Right kidney (tissue), 1 donor: ENCODE results near the gene NRXN3.

Experiments
- DNase-seq: peaks from one replicate; pipeline ENCODE4 v3.0.0-alpha.2; 2016

NRXN3 gene

DNA sequence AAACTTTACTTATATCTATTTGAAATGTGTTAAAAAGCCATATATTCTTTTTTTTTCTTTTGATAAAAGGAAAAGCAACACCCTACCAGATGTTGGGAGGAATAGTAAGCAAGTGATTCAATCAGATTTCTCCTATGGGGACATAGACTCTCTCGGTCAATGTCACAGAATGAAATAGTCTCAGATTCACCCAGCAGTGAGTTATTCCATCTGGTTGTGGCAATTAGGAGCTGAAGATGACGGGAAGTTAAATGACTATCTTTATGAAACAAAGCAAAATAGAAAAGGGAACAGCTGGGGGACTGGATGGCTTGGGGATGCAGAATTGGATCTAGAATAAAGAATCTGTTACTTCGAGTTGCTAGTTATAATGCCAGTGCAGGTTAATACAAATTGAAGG is 857.0 kb downstream of the NRXN3 start:
- no peak for DNase-seq

DNA sequence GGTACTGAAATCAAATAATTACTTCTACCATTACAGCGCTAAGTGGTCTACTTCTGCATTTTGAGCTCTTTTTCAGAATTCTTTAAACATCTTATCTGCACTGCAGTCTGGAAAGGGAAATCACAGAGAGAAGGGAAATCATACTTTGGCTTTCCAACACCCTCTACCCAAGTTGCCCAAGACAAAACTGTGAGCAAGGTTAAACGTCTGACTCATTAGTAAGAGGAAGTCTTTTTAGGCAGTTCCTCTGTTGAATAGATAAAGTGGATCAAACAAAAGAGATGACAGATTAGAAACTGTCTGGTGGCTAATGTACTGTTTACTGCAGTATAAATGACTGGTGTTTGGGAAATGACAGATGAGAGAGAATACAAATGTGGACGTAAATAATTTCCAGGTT is 858.1 kb downstream of the NRXN3 start:
- DNase-seq, result no peak

DNA sequence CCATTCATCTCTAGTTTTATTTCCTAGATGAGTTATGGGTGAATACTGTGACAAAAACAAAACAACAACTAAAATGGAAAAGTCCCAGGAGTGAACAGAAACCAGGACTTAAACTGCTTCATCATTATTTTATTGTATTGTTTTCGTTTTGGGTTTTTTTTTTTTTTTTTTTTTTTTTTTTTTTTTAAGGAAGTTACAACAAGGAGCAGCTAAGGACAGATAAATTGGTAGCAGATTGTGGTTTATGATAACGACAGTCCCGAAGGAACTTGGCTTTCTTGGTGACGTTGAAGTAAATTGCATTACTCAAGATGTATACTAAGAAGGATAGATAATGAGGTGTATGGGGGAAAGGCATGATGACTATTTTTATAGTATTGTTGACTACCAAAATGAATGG is 866.3 kb downstream of the NRXN3 start:
- DNase-seq, result no peak

DNA sequence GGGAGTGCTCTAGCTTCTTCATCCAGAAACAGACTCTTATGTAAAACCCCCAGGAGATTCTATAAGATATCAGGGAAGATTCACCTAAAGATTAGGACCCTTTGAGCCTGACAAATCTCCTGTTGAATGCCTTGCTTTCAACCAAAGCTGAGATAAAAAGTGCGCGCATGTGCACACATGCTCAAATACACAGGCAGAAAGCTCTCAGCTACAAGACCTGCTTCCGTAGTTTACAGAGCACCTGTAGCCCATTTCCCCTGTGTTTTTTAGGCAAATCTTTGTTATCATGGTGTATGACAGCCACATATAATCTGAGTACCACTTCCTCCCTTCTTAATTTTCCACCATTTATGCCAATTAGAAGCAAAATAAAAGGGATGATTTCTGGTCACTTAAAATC is 866.9 kb downstream of the NRXN3 start:
- DNase-seq, result no peak

DNA sequence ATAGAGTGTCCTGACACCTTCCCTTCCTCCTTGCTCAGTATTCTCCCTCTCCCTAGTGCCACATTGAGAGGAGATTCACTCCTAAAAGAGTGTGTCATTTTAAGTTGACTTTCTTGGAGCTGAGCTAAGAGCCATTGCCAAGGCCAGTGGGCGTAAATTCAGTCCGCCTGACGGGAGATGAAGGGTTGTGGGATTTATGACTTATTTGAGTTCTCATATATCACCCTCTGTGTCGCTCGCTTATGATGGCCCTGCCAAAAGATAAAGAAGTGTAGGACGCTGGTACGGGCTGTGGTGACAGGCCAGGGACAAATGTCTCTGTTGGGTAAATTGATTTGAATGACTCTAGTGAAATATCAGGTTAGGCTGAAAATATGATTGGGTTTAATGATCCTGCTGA is 867.4 kb downstream of the NRXN3 start:
- no peak for DNase-seq

DNA sequence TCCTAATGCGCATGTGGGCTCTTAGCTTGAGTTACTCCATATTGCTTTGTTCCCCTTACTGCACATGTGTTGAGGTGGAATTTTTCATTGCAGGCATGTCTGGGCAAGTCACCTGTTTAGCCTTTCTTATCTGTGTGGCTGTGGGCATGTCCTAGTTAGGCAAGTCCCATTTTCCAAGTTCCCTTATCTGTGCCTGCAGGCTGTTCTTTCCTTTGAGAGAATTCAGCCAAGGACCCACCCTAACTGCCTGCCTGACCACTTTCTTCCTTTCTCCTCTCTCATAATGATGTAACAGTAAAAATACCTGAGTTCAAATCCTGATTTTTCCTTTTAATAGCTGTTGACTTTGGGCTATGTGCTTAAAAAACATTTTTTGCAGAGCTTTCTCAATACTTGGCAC is 870.6 kb downstream of the NRXN3 start:
- no peak for DNase-seq

DNA sequence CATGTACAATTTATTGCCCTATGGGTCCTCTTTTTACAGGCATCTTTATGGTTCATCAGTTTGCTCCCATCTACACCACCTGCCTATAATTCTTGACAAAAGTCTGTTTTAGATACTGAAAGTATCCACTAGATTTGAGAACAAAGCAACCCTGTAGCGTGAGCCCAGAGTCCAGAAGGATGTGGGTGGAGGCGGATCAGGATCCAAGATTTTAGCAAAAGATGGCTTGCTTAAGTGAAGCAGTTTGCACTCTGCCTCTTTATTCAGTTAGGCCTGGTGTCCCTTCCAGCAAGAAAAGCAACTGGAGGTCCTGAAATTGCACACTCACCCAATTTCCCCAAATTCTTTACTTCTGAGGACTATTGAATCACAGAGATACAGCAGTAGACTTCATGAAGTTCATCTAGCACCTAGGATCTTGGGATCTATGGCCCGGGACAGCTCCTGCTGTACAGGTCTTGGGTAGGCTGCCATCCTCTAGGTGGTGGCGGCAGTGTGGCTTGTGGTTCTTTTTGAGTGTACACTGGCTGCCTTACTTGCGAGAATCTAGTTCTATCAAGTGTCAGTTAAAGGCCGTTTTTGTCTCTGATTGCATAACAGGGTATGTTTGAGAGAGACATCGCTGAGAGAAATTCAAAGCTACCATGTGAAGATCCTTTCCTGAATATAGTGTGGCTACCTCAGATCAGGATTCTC is 873.2 kb downstream of the NRXN3 start:
- DNase-seq, result no peak

DNA sequence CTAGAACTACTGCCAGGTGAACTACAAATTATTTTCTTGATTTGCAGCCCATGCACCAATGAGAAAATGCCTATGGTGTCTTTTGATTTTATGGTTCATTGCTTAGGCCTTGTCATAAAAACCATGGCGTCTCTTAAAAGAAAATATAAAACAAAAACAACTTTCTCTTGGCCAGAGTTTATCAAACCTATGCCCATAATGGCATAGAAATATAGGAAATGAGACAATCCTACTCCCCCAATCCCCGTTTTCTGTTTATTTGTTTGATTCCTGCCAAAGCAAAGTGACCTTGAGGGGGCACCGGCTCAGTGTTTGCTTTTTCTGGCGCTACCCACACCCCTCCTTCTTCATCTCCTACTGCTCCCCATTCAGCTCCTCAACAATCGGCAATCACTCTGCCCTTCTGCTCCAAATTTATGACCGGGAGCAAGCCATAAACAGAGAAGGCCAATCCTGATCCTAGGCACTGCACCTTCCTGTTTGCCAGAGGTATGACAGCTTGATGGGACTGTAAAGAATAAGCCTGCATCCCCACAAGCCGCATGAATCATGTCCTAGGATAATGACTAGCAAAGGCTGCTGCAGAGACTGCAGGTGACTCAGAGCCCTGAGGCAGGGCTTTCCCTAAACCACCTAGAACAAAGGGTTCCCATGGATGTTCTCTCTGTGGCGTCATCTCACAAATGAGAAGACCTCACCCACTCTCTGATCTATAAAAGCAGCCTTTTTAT is 874.9 kb downstream of the NRXN3 start:
- no peak for DNase-seq

DNA sequence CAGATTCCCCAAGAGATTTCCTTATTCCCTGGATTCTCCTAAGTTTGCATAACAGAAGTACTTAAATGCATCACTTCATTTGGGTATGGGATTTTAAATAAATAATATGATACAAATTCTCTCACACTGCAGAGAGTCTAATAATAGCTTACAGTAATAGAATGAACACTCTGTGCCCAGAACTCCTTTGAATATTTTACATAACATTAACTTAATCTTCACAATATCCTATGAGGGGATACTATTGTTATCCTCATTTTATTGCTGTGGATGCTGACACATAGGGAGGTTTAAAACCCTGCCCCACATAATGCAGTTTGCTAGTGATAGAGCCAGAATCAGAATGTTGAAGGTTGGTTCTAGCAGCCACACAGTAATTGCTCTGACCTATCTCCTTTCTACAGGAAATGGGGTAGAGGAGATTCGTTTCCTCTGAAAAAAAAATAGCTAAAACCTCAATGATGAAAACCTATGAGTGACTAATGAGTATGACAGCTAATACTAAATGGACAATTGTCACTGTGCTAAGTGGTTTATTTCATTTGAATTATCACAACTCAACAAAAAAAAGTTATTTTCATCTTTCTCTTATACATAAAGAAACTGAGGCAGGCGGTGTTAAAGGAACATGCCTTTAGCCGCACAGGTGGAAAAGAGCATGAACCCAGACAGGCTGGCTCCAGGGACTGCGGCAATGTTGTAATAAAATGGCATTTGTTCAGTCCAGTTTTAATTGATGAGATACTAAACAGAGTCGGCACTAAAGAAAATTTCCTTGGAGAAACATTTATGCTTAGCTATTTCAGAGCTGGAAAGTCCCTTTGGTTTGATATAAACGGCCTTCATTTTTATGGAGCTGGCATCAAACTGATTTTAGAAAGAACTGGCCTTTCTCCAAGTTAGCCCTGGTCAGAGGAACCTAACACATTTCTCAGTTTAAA is 880.9 kb downstream of the NRXN3 start:
- no peak for DNase-seq

DNA sequence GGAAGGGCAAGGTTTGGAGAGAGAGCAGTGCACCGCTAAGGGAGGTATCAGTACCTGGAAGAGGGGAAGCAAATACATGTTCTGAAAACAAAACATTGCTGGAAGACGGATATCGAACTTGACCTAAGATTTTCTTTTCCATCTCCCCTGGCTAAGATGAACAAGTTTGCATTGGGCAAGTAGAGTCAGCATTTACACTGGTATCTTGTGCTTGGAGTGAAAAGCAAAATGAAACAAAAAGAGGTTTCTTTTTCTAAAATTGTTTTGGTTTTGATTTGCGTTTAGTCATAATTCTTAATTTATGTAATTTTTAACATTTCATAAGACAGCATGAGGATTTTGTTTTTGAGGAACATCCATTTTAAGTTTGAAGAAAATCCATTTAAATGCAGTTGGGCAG is 881.6 kb downstream of the NRXN3 start:
- no peak for DNase-seq

DNA sequence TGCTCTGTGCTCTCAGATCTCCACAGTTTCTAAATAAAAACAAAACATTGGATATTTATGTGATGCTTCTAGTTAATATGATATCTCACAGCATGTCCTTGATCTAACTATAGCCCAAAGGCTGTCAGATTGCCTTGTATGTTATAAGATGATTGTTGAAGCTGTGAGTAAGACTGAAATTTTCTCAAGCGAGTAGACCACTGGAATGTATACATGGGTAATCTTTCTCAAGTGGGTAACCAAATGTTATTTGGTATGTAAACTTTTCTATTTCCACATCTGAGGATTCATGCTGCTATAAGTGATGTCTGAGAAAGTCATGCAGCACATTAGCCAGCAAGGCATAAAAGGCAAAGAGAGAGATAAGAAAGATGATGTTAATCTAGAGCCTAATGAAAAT is 886.7 kb downstream of the NRXN3 start:
- no peak for DNase-seq

DNA sequence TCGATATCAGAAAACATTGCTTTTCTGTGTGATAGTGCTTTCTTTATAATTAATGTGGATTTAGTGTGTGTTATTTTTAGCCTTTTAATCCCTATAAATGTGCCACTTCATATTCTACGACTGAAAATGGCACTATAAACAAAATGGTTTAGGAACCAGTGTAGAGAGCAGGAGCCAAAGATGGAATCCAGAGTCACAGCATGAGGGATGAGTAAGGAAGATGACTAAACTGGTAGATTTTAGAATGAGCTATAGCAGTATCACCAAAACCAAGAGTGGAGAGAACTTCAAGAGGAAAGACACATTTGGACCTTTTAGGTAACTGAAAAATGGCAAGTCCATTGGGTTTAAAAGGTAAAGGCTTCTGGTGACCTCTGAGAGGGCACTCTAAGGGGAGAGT is 887.2 kb downstream of the NRXN3 start:
- no peak for DNase-seq

DNA sequence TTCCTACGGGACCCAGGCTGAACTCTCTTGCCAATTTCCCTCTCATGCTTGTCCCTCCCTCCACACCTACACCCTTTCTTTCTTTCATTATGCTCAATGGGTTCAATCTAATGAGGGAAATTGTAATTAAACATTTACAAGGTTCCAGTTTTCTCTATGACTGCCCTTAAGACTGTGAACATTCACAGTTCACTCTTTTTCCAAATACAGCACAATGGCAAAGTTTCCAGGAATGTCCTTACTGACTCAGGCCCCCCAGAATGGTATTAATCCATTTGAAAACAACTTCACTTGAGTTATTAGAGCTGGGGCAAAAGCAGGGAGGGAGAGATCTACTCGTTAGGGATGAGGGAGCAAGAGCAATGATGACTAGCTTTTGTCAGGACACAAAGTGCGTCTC is 892.1 kb downstream of the NRXN3 start:
- DNase-seq, result no peak

DNA sequence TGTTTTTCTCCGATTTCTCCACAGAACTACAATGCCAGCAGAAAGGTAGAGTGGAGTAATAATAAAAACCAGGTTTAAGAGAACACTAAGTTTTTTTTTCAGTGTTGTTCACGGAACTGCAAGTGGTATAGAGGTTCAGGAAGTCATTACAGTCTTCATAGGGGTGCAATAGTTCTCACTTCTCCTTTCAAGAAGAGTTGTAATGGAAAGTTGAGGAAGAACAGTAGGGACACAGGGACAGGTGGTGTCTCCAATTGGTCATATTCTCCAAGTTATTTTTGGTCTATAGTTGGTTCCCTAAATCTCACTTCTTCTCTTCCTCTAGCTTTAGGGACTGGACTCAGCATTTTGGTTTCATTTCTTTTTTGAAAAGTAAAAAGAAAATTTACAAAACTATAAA is 894.0 kb downstream of the NRXN3 start:
- DNase-seq, result no peak

DNA sequence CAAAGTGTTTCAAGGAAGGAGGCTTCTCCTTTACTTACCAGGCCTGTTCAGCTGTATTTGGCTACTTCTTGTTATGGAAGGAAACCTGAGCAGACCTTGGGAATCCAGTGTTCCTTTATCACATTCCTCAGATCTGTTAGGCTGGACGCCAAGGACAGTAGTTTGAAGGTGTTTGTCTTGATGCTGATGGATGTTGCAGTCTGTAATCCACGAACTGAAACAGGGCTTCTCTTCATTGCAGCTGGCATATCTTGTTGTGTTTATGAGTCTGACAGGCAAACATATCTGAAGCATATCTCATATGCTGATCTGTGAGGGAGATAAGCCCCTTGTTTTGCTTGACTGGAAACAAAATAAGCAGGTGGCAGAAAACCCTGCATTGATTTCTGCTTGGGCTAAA is 904.3 kb downstream of the NRXN3 start:
- no peak for DNase-seq

DNA sequence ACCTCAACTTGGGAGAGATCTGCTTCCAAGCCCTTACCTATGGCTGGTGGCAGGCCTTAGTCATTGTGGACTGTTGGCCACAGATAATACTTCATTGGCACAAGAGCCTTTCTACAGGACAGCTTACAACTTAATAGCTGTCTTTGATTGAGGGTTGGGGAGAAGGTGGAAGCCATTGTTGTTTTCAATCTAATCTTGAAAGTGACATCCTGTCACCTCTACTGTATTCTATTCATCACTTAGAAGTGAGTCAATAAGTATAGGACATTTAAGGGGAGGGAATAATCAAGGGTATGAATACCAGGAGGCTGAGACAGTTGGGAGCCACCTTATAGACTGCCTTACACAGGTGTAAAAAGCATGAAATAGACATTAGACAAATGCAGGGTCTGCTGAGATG is 906.3 kb downstream of the NRXN3 start:
- no peak for DNase-seq

DNA sequence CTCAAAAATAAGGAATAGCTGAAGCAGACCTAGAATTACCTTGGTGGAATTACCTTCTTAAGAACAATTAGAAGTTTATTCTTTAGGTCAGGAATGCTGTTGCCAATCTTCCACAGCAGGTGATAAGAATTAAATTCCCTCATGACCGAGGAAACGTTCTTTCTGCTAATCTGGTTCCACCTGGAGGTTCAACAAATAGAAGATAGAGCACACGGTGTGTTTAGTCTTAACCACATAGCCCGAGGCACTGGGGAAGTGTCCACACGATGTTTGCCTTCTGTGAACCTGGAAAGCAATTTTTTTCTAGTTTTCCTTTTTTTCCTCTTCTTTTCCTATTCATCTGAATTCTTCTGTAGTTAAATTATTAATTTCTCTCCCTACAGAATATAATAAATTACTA is 906.9 kb downstream of the NRXN3 start:
- no peak for DNase-seq

DNA sequence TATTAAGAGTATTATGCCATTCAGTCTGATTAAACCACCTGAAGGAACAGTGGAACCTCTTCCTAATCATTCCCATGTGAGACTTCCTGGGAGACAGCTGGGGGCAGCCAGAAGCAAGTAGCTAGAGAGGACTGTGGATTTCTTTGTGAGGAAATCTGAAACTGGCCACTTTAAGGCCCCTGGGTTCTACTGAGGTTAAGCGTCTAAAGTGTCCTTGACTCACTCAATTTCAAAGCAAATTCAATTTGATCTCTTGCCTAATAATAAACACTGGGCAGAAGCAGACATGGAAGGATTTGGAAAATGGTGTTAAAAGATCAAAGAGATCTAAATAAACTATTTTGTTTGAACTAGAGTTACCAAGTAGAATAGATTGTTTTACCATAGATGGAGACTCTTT is 909.9 kb downstream of the NRXN3 start:
- DNase-seq, result no peak

DNA sequence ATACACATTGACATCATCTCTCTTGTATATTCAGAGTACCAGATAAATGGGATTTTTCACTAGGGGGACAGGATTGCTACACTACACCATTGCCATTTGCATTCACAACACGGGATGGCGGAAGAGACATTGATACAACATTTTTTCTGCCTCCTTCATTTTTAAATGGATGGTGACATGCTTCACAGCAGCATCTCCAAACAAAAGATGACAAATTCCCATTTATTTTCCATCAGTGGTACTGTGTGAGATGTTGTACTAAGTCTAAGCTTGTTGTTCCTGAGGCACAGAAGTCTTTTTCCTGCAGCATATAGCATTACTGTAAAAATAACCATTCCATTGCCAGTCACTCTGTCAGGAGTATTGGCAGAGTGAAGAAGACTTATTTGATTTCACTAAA is 912.7 kb downstream of the NRXN3 start:
- DNase-seq, result no peak

DNA sequence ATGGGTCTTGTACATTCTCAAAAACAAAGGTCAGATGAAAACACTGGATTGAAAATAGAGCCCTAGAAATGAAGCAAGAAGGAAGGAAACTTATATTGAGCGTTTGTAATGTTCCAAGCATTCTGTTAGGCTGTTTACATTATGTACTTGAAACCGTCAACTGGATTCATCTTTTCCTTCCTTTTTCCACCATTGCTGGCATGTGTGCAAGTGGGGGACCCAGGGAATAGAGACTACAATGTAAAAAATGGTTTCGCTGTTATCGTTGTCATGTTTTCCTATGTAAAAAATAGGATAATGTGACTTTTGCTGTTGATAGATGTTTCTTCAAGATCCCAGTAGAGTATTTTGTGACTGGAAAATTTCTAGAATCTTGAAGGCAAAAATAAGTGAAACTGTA is 913.2 kb downstream of the NRXN3 start:
- DNase-seq, result no peak

DNA sequence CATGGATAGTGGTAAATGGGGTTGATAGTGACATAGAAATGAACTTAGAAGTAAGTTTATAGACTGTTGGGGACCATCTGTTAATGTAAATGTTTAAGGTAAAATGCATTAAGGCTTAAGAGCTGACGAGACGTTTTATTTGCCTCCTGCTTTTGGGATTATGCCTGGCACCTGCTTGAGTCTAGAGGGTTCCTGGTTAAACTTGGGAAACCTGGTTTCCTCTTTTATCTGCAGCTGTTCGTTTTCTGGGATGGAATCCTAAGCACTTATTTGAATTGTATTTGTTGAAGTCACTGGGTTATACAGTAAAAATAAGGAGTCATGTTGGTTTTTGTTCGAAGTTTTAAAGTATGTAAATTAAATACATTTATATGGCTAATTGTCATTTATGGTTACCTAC is 914.7 kb downstream of the NRXN3 start:
- no peak for DNase-seq

DNA sequence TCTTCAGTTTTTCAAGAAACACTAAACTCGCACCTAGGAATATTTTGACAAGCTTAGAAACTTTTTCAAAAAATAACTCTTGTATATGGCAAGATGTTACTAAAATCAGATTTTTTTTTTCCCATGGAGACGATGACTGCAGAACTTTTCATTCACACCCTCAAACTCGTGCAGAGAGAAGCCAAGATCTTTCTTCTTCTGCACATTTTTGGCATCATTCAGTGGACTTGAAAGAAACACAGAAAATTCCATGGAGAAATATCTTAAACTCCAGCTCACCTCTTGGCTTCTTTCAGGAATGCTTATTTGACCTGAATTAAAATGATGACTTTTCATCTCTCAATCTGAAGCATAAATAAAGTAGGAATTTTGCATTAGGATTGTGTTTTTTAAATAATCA is 919.4 kb downstream of the NRXN3 start:
- no peak for DNase-seq

DNA sequence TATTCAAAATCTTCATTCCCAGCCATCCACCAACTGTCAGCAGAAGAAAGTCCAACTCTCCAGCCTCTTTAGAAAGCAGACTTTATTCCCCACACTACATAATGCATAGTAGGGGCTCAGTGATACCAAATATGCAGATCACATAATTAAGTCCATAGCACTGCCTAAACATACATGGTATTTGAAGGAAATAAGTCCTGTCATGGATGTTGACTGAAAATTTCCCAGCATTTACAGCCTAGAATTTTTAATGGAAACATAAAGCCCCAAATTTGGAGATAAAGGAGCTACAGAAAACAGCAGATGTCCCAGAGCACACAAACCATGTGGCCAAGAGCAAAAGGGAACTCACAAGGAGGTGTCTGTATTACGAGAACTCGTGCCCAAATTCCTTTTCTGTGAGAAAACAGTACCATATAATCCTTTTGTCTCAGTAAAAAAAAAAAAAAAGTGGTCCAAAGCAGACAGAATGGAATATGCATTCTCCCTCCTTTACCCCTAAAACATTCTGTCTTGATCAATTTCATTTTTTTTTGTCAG is 920.5 kb downstream of the NRXN3 start:
- no peak for DNase-seq
